CD4-positive, alpha-beta memory T cell (primary cell): Measurements from ENCODE around the gene ADGRV1. TPM values are rescaled to one million over a fixed set of nuclear protein-coding genes. Genes with fewer than 3 reads are reported as not detected.
A peak's percentile ranks its signal among the peaks of the same experiment; 100 is the strongest.

Experiments
- CTCF ChIA-PET: fragments of 350-600 bp; sonication (Branson Sonifier 250); formaldehyde crosslinking; loops from one replicate; lab custom pipeline; 2021; ENCODE audit warnings: inconsistent platforms; ENCODE audit not compliant: partially characterized antibody; lab: Charles Lee
- POLR2A ChIA-PET: fragments of 350-600 bp; sonication (Branson Sonifier 250); formaldehyde crosslinking; loops from one replicate; lab custom pipeline; 2021; ENCODE audit not compliant: partially characterized antibody; lab: Charles Lee
- DNase-seq, 5 donors: peaks; one replicate each; pipeline versions ENCODE4 v3.0.0 to v3.0.0-alpha.2; 2020 to 2022; ENCODE audit warnings: mixed read lengths in 1 of 5
- H3K27ac ChIP-seq: one replicate; pipeline ENCODE4 v1.7.0; 2013; ENCODE audit warnings: low read depth, low read length
- H3K27me3 ChIP-seq: 2 replicates; pipeline ENCODE4 v1.7.0; 2013; ENCODE audit warnings: mild to moderate bottlenecking, low read length, moderate library complexity; ENCODE audit not compliant: insufficient read depth
- H3K36me3 ChIP-seq: 2 replicates; pipeline ENCODE4 v1.7.0; 2013; ENCODE audit warnings: mild to moderate bottlenecking, low read length, moderate library complexity; ENCODE audit not compliant: insufficient read depth
- H3K4me1 ChIP-seq: 2 replicates; pipeline ENCODE4 v1.7.0; 2013; ENCODE audit warnings: mild to moderate bottlenecking, low read length, moderate library complexity; ENCODE audit not compliant: insufficient read depth
- H3K4me3 ChIP-seq, 2 donors: one replicate each; pipeline ENCODE4 v1.7.0; 2013; ENCODE audit warnings: low read length in 2 of 2, mild to moderate bottlenecking in 1 of 2
- H3K9me3 ChIP-seq, 2 donors: one replicate each; pipeline ENCODE4 v1.7.0; 2013; ENCODE audit warnings: low read length in 2 of 2, control low read depth in 1 of 2; ENCODE audit not compliant: control insufficient read depth in 1 of 2
- H3K27ac Mint-ChIP-seq, 7 donors: one replicate each; pipeline ENCODE4 v1.8.0; 2020 to 2021; ENCODE audit warnings: mixed read lengths in 7 of 7, mild to moderate bottlenecking in 6 of 7, inconsistent platforms in 3 of 7, moderate library complexity in 3 of 7
- H3K27me3 Mint-ChIP-seq, 2 donors: one replicate each; pipeline ENCODE4 v1.8.0; 2020 to 2021; ENCODE audit warnings: mixed read lengths in 2 of 2
- H3K36me3 Mint-ChIP-seq, 2 donors: one replicate each; pipeline ENCODE4 v1.8.0; 2020 to 2021; ENCODE audit warnings: mixed read lengths in 2 of 2, inconsistent platforms in 1 of 2, mild to moderate bottlenecking in 1 of 2
- H3K4me1 Mint-ChIP-seq, 4 donors: one replicate each; pipeline ENCODE4 v1.8.0; 2020 to 2021; ENCODE audit warnings: mixed read lengths in 4 of 4, mild to moderate bottlenecking in 1 of 4
- H3K4me3 Mint-ChIP-seq, 8 donors: one replicate each; pipeline ENCODE4 v1.8.0; 2020 to 2021; ENCODE audit warnings: mixed read lengths in 8 of 8, mild to moderate bottlenecking in 7 of 8, moderate library complexity in 6 of 8, inconsistent platforms in 3 of 8
- H3K9me3 Mint-ChIP-seq, 8 donors: one replicate each; pipeline ENCODE4 v1.8.0; 2020 to 2021; ENCODE audit warnings: mixed read lengths in 8 of 8, mild to moderate bottlenecking in 5 of 8, inconsistent platforms in 3 of 8, moderate library complexity in 1 of 8
- intact Hi-C: fragments of 100-400 bp; cut with micrococcal nuclease; formaldehyde crosslinking; loops from one replicate; pipeline ENCODE4 v1.15.1; 2023
- polyA plus RNA-seq, 2 donors: library from polyadenylated mRNA; unstranded; fragments of 300-500 nt; fragmentation: Illumina TruSeq; gene quantifications; one replicate each; pipeline ENCODE4 v1.2.3, GENCODE V29; 2021
- total RNA-seq, 2 experiments: library from RNA; stranded (reverse); gene quantifications; one replicate each; pipeline ENCODE4 v1.2.3, GENCODE V29; 2021

The ADGRV1 gene
- total and polyA plus RNA-seq, 4 experiments from 2014 or later, result 0.09 to 0.22 TPM; not detected in 2

DNA sequence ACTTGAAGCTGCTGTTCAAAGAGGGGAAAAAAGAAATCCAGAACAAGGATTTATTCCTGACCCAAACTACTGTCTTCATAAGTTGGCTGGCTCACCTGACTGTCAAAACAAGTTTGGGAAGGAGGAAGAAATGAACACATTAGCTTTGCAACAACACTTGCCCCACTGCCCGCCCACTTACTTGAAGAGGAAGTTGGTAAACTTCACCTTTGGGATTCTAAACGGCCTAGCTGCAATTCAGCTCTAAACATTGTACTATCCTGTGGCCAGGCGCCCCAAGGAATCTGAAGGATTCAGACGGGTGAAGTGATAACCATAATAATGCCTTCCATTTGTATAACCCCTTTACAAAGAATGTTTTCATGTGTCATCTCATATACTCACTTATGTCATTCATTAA is 625.1 kb downstream of the ADGRV1 start:
- Histone ChIP-seq H3K4me1 (no peaks in the 10 kb centered on the region), H3K9me3 (no peaks in the 10 kb centered on the region), H3K27ac (no peak overlapping the region), H3K27me3 (no peaks in the 10 kb centered on the region), H3K4me3 (no peak overlapping the region), H3K36me3 (no peaks in the 10 kb centered on the region)
- no peak overlapping the region for H3K27ac Mint-ChIP-seq
- H3K36me3 Mint-ChIP-seq, result no peaks in the 10 kb centered on the region
- no peak overlapping the region for H3K4me3 Mint-ChIP-seq
- CTCF ChIA-PET, result interaction anchor here (1.3 to 1.4 kb wide), 2 partner anchors 36 to 201 kb away, joined by 3 to 5 read pairs; no protein-coding TSS in a partner anchor
- intact Hi-C loops, result no loop called here
- H3K27me3 Mint-ChIP-seq, result peaks cover 11 to 15% of the 10 kb centered on the region in 2 donors
- H3K4me1 Mint-ChIP-seq, result peaks cover 0 to 3% (median under 1%) of the 10 kb centered on the region in 4 donors
- peaks cover 0 to 2% (median 0%) of the 10 kb centered on the region in 8 donors for H3K9me3 Mint-ChIP-seq
- DNase-seq, result no peak
- POLR2A ChIA-PET, result no interaction called here

DNA sequence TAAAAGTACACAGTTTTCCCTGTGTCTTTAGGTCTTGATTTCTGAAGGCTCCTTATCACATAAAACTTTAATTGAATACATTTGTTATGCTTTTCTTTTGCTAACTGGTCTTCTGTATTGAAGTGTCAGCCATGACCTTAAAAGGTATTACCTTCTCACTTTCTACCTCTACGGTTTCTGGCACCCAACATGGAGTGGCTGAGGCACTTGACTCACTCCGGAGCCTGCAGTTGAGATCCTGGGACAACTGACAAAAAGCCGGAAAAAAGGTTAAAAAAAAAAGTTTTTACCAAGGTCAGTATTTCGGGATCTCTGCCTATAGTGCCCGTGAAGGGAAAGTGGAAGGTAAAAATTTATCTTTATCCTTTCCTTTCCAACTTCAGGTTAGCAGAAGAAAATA is 627.5 kb downstream of the ADGRV1 start:
- POLR2A ChIA-PET, result no interaction called here
- H3K4me1 ChIP-seq, result no peaks in the 10 kb centered on the region
- H3K4me1 Mint-ChIP-seq, result peaks cover 0 to 3% (median under 1%) of the 10 kb centered on the region in 4 donors
- no peak overlapping the region for H3K27ac ChIP-seq
- H3K27ac Mint-ChIP-seq, result no peak overlapping the region
- H3K27me3 Mint-ChIP-seq, result peaks cover 12 to 17% of the 10 kb centered on the region in 2 donors
- DNase-seq, result no peak
- CTCF ChIA-PET, result no interaction called here
- H3K27me3 ChIP-seq, result no peaks in the 10 kb centered on the region
- H3K36me3 ChIP-seq, result no peaks in the 10 kb centered on the region
- H3K4me3 Mint-ChIP-seq, result no peak overlapping the region
- H3K9me3 Mint-ChIP-seq, result peaks cover 0 to 2% (median 0%) of the 10 kb centered on the region in 8 donors
- no peak overlapping the region for H3K4me3 ChIP-seq
- intact Hi-C loops, result no loop called here
- H3K9me3 ChIP-seq, result no peaks in the 10 kb centered on the region
- H3K36me3 Mint-ChIP-seq, result no peaks in the 10 kb centered on the region

DNA sequence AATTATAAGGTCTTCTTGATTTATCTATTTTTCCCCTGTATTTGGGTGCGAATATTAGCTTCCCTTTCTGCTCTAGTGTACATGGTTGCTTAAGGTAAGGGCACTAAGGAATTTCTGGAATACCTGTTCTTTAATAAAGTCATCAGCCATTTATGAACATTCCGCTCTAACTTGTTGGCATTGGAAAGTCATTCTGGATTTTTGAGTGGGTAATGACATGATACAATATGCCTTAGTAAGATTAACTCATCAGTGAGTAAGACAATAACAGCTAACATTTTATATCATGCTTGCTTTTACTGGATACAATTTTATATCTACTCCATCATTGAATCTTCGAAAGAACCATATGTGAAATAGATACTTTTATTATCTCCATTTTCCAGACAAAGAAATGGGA is 628.4 kb downstream of the ADGRV1 start:
- no peak for DNase-seq
- ChIA-PET POLR2A (no interaction called here), CTCF (no interaction called here)
- Histone ChIP-seq H3K9me3 (no peaks in the 10 kb centered on the region), H3K27ac (no peak overlapping the region), H3K36me3 (no peaks in the 10 kb centered on the region), H3K4me1 (no peaks in the 10 kb centered on the region), H3K4me3 (no peak overlapping the region), H3K27me3 (no peaks in the 10 kb centered on the region)
- H3K27ac Mint-ChIP-seq, result no peak overlapping the region
- H3K4me1 Mint-ChIP-seq, result peaks cover 0 to 3% (median under 1%) of the 10 kb centered on the region in 4 donors
- no peak overlapping the region for H3K4me3 Mint-ChIP-seq
- H3K27me3 Mint-ChIP-seq, result peaks cover 12 to 17% of the 10 kb centered on the region in 2 donors
- peaks cover 0 to 2% (median 0%) of the 10 kb centered on the region in 8 donors for H3K9me3 Mint-ChIP-seq
- no peaks in the 10 kb centered on the region for H3K36me3 Mint-ChIP-seq
- intact Hi-C loops, result no loop called here

DNA sequence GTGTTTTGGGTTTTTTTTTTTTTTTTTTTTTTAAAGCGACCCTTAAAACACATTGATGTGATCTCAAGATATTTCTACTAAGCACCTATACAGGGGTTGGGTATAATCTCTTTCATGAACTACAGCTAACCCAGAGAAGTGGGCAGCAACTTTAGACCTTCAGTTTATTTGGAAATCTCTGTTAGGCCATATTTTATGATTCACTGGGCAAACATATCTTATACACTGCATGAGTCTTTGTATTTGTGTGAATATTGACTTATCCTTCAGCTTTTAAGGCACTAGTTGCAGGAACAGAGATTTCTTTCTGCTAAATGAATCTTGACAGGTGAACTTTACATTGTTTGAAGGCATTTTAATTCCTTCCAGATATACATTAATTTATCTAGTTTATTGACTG is 630.2 kb downstream of the ADGRV1 start:
- Mint-ChIP-seq H3K4me1 (peaks cover 0 to 3% (median under 1%) of the 10 kb centered on the region in 4 donors), H3K27me3 (peaks cover 12 to 17% of the 10 kb centered on the region in 2 donors), H3K9me3 (peaks cover 0 to 2% (median 0%) of the 10 kb centered on the region in 8 donors), H3K4me3 (no peak overlapping the region), H3K36me3 (no peaks in the 10 kb centered on the region), H3K27ac (no peak overlapping the region)
- intact Hi-C loops, result no loop called here
- no peak overlapping the region for H3K4me3 ChIP-seq
- CTCF ChIA-PET, result interaction anchor here (0.7 kb wide), 1 partner anchor 25 kb away, joined by 3 read pairs; no protein-coding TSS in a partner anchor
- POLR2A ChIA-PET, result no interaction called here
- no peaks in the 10 kb centered on the region for H3K4me1 ChIP-seq
- no peak for DNase-seq
- no peaks in the 10 kb centered on the region for H3K36me3 ChIP-seq
- H3K27ac ChIP-seq, result no peak overlapping the region
- no peaks in the 10 kb centered on the region for H3K27me3 ChIP-seq
- H3K9me3 ChIP-seq, result no peaks in the 10 kb centered on the region

DNA sequence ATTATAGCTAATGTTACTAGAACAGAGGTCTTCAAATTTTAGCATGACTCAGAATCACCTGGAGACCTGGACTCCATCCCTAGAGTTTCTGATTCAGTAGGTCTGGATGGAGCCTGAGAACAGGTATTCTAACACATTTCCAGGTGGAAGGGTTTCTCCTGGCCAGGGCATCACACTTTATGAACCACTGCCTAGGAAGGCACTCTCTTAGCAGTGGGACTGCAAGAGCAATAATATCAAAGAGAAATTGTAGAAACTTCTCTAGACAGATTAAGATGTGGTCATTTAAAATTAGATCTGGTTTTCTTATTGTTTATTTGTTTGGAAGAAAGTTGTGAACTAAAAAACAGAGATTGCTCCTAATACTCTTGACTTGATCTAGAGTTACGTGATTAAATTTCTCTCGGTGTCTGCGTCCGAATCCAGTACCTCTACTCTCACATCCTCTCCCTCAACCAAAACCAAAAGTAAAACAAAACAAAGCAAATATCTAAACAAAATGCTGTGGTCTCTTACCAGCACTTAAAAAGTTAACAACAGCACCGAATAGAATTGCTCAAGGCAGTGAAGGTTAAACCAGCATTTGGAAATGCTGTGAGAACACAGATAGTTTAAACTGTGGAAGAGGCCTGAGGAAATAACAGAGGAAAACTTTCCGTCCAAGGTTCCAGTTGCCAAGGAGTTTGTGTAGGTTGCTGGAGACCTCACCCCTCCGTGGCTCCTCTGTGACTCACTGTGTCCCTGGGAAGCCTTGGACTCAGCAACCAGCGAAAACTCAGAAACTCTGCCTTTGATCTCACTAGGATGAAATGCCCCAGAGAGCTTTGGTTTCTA is 631.1 kb downstream of the ADGRV1 start:
- Mint-ChIP-seq H3K4me3 (peak overlapping the region in 3 of 8 donors; percentile 0 to 60 (median 50)), H3K27me3 (peaks cover 11 to 17% of the 10 kb centered on the region in 2 donors), H3K27ac (peak overlapping the region in 1 of 7 donors; percentile 39), H3K36me3 (no peaks in the 10 kb centered on the region), H3K9me3 (peaks cover 0 to 2% (median 0%) of the 10 kb centered on the region in 8 donors), H3K4me1 (peaks cover 0 to 2% (median under 1%) of the 10 kb centered on the region in 4 donors)
- POLR2A ChIA-PET, result no interaction called here
- no peaks in the 10 kb centered on the region for H3K4me1 ChIP-seq
- H3K4me3 ChIP-seq, result no peak overlapping the region
- intact Hi-C loops, result no loop called here
- H3K36me3 ChIP-seq, result no peaks in the 10 kb centered on the region
- DNase-seq, result peak in 1 of 5 donors; percentile 5
- no peaks in the 10 kb centered on the region for H3K9me3 ChIP-seq
- CTCF ChIA-PET, result no interaction called here
- H3K27ac ChIP-seq, result no peak overlapping the region
- H3K27me3 ChIP-seq, result no peaks in the 10 kb centered on the region

DNA sequence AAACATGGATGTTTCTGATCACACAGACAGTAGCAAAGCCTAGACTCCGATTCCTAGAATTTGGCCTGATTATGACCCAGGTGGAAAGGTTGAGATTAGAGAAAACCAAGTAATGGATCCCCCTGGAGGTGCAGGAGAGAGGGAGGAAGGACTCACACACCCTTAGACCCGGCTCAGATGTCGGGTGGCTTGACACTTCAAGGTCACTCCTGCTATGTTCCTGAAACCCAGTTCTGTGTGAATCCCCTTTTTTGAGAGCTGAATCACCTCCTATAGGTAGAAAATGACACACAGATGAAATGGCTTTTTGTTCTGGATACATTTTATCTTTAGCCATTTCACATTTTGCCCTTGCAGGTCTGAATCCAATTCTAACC is 631.7 kb downstream of the ADGRV1 start:
- Mint-ChIP-seq H3K36me3 (no peaks in the 10 kb centered on the region), H3K27ac (no peak overlapping the region), H3K27me3 (peaks cover 11 to 16% of the 10 kb centered on the region in 2 donors), H3K4me1 (peaks cover 0 to 2% (median under 1%) of the 10 kb centered on the region in 4 donors), H3K9me3 (peaks cover 0 to 2% (median 0%) of the 10 kb centered on the region in 8 donors), H3K4me3 (peak overlapping the region in 1 of 8 donors; percentile 60)
- Histone ChIP-seq H3K9me3 (no peaks in the 10 kb centered on the region), H3K4me3 (no peak overlapping the region), H3K4me1 (no peaks in the 10 kb centered on the region), H3K27me3 (no peaks in the 10 kb centered on the region), H3K27ac (no peak overlapping the region), H3K36me3 (no peaks in the 10 kb centered on the region)
- DNase-seq, result no peak
- intact Hi-C loops, result no loop called here
- ChIA-PET CTCF (no interaction called here), POLR2A (no interaction called here)

DNA sequence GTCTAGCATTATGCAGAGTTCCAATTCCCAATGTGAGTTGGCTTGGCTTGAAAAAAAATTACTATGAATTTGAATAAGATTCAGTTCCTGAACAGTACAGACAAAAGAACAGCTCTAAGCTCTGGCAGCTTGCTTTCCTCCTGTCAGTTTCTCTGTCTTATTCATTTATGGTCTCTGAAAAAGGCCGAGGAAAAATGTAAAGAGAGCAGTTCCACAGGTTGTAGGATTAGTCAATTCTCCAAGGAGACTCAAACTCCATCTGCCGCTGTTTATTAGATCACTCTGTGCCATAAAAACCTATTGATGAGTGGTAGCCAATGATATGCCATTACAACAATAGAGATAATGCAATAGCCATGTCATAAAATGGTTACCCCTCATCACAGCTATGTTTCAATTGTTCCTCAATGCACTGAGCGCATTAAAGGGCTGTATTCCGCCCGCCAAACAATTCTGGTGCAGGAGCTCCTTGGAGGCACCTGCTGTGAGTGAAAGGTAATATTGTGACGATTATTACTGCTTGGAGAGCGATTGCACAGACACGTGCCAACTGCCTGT is 636.3 kb downstream of the ADGRV1 start:
- ChIA-PET POLR2A (no interaction called here), CTCF (no interaction called here)
- Histone ChIP-seq H3K36me3 (no peaks in the 10 kb centered on the region), H3K27me3 (no peaks in the 10 kb centered on the region), H3K9me3 (no peaks in the 10 kb centered on the region), H3K27ac (no peak overlapping the region), H3K4me3 (no peak overlapping the region), H3K4me1 (no peaks in the 10 kb centered on the region)
- no peaks in the 10 kb centered on the region for H3K36me3 Mint-ChIP-seq
- DNase-seq, result no peak
- H3K27ac Mint-ChIP-seq, result no peak overlapping the region
- H3K27me3 Mint-ChIP-seq, result peaks cover 10 to 12% of the 10 kb centered on the region in 2 donors
- H3K9me3 Mint-ChIP-seq, result no peaks in the 10 kb centered on the region
- intact Hi-C loops, result no loop called here
- no peaks in the 10 kb centered on the region for H3K4me1 Mint-ChIP-seq
- no peak overlapping the region for H3K4me3 Mint-ChIP-seq
